Subcutaneous abdominal adipose tissue (tissue), 5 donors: ENCODE data around the gene CATSPER4.

Experiments used
- H3K27ac ChIP-seq: one replicate; pipeline ENCODE4 v1.7.0; 2013; ENCODE audit warnings: low read depth, mild to moderate bottlenecking, inconsistent platforms, low read length, moderate library complexity
- H3K27me3 ChIP-seq, 5 donors: one replicate each; pipeline ENCODE4 v1.7.0; 2013; ENCODE audit warnings: low read length in 5 of 5, inconsistent platforms in 1 of 5; ENCODE audit not compliant: control insufficient read depth in 5 of 5, insufficient read depth in 4 of 5
- H3K36me3 ChIP-seq, 5 donors: one replicate each; pipeline ENCODE4 v1.7.0; 2013; ENCODE audit warnings: low read length in 5 of 5; ENCODE audit not compliant: control insufficient read depth in 5 of 5, insufficient read depth in 5 of 5
- H3K4me1 ChIP-seq, 5 donors: one replicate each; pipeline ENCODE4 v1.7.0; 2013; ENCODE audit warnings: low read length in 5 of 5, mild to moderate bottlenecking in 3 of 5, moderate library complexity in 1 of 5; ENCODE audit not compliant: control insufficient read depth in 5 of 5, insufficient read depth in 5 of 5
- H3K4me3 ChIP-seq, 5 donors: one replicate each; pipeline ENCODE4 v1.7.0; 2013; ENCODE audit warnings: low read length in 5 of 5, low read depth in 1 of 5
- H3K9ac ChIP-seq, 5 donors: one replicate each; pipeline ENCODE4 v1.7.0; 2013; ENCODE audit warnings: low read length in 5 of 5, mild to moderate bottlenecking in 4 of 5, moderate library complexity in 3 of 5
- H3K9me3 ChIP-seq, 5 donors: one replicate each; pipeline ENCODE4 v1.7.0; 2013; ENCODE audit warnings: low read length in 5 of 5; ENCODE audit not compliant: control insufficient read depth in 5 of 5
- donor health status: healthy.
- donor health status: healthy.
- donor health status: healthy.
- donor health status: healthy.
- donor health status: healthy.

The CATSPER4 gene

DNA sequence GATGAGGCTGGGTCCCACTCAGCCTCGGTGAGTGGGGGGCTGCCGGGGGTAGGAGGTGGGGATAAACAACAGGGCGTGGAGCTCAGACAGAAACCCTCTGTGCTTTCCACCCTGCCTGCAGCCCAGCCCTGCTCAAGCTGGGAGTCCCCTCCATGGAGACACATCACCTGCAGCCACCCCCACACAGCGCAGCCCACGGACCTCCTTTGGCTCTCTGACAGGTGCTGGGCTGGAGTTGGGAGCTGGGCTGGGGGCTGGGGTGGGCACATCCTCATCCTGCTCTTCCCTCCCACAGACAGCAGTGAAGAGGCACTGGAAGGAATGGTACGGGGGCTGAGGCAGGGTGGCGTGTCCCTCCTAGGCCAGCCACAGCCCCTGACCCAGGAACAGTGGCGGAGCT is 1.9 kb upstream of the CATSPER4 start:
- Histone ChIP-seq H3K36me3 (no peaks in the 10 kb centered on the region), H3K9ac (no peak overlapping the region), H3K4me1 (no peaks in the 10 kb centered on the region)

DNA sequence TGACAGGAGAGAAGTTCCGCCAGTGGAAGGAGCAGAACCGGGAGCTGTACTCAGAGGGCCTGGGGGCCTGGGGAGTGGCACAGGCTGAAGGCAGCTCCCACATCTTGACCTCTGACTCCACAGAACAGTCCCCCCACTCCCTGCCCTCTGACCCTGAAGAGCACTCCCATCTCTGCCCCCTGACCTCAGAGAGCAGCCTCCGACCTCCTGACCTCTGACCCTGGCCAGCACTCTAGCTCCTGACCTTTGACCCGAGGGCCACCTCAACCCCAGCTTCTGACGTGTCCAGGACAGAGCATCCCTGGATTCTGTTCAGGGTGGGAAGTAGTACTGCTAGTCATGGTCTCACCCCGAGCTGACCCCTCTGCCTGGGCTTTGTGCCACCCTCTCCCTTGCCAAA is 1.1 kb upstream of the CATSPER4 start:
- Histone ChIP-seq H3K9ac (no peak overlapping the region), H3K27me3 (peaks cover 0 to 3% (median 0%) of the 10 kb centered on the region in 5 donors), H3K36me3 (no peaks in the 10 kb centered on the region)

More for the DNA sequence above, 1.9 kb upstream of the CATSPER4 start:
- Histone ChIP-seq H3K27me3 (peaks cover 0 to 3% (median 0%) of the 10 kb centered on the region in 5 donors), H3K27ac (no peak overlapping the region), H3K4me3 (no peak overlapping the region), H3K9me3 (no peaks in the 10 kb centered on the region)

DNA sequence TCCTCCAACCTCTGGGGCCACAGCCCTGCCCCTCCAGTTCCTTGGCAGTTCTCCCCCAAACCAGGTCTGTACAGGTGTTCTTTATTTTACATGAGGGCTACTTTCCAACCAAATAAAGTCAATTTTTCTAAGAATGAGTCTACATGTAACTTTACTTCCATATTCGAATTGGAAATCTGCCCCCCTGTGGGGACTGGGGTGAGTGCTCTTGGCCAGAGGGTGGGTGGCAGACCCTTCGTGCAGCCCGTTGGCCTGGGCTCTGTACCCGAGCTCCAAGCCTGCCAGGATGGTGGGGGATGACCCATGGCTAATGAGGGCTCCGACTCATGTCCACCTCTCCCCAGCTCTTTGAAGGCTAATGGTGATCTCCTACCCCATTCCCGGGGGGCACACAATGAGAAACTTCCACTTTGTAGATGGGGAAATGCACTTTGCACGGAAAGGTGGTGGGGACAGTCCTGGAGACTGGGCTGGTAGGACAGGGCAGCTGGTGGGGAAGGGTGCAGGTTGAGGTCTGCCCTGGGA is 589 bp upstream of the CATSPER4 start:
- Histone ChIP-seq H3K9me3 (no peaks in the 10 kb centered on the region), H3K27ac (no peak overlapping the region), H3K4me1 (no peaks in the 10 kb centered on the region), H3K36me3 (no peaks in the 10 kb centered on the region), H3K9ac (no peak overlapping the region), H3K4me3 (no peak overlapping the region), H3K27me3 (peaks cover 0 to 3% (median 0%) of the 10 kb centered on the region in 5 donors)

More for the DNA sequence above, 1.1 kb upstream of the CATSPER4 start:
- Histone ChIP-seq H3K4me1 (no peaks in the 10 kb centered on the region), H3K4me3 (no peak overlapping the region), H3K27ac (no peak overlapping the region), H3K9me3 (no peaks in the 10 kb centered on the region)

DNA sequence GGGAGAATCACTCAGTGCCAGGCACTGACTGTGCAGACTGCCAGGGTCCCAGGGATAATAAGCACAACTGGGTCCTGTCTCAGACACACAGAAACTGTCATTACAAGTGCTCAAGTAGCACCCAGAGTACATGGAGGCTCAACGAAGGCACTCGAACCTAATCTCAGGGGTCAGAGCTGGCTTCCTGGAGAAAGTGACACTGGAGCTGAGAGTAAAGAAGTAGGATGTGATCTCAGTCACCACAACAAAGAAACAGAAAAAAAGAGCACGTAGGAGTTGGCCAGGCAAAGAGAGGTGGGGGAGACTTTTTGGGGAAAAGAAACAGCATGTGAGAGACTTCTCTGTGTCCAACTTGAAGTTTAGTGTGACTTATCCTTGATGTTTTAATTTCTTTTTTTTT is 1.3 kb downstream of the CATSPER4 start:
- Histone ChIP-seq H3K27ac (no peak overlapping the region), H3K36me3 (no peaks in the 10 kb centered on the region), H3K9ac (no peak overlapping the region), H3K9me3 (no peaks in the 10 kb centered on the region), H3K27me3 (peaks cover 0 to 3% (median 0%) of the 10 kb centered on the region in 5 donors), H3K4me3 (no peak overlapping the region), H3K4me1 (no peaks in the 10 kb centered on the region)

DNA sequence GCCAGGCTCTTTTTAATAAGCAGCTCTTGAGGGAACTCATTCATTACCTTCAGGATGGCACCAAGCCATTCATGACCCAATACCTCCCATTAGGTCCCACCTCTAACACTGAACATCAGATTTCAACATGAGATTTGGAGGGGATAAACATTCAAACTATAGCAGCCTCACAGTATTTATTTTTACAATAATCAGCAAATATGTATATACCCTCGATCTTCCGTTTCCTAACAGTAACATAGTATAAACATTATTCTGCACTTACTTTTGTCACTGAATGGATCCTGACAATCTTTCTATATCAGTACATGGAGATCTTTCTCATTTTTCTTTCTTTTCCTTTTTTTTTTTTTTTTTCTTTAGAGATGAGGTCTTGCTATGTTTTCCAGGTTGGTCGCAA is 5.4 kb downstream of the CATSPER4 start:
- Histone ChIP-seq H3K4me3 (no peak overlapping the region), H3K9ac (no peak overlapping the region), H3K9me3 (no peaks in the 10 kb centered on the region), H3K4me1 (peaks cover 0 to under 1% (median 0%) of the 10 kb centered on the region in 5 donors), H3K36me3 (no peaks in the 10 kb centered on the region), H3K27me3 (peaks cover under 1 to 4% (median 3%) of the 10 kb centered on the region in 5 donors), H3K27ac (no peak overlapping the region)

DNA sequence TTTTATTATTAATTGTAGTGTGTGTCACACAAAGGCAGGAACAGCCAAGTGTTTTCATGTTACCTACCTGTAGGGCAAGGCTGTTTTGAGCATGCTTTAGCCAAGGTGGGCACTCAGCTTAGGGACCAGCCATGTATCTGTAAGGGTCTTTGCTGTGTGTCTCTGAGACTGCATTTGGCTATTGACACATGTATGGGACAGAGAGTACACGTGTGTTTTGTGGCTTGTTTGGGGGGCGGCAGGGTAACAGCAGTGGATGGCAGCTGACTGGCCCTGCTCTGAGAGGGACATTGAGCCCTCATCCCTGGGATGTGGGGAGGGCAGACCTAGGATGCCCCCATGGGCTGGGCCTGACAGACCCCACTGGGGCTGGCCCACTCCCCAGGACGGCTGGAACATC is 6.9 kb downstream of the CATSPER4 start:
- no peak overlapping the region for H3K9ac ChIP-seq
- no peak overlapping the region for H3K27ac ChIP-seq
- H3K27me3 ChIP-seq: peaks cover 3 to 10% (median 8%) of the 10 kb centered on the region in 5 donors
- H3K36me3 ChIP-seq: no peaks in the 10 kb centered on the region
- peaks cover 0 to 7% (median 6%) of the 10 kb centered on the region in 5 donors for H3K4me1 ChIP-seq
- no peak overlapping the region for H3K4me3 ChIP-seq
- H3K9me3 ChIP-seq: no peaks in the 10 kb centered on the region

DNA sequence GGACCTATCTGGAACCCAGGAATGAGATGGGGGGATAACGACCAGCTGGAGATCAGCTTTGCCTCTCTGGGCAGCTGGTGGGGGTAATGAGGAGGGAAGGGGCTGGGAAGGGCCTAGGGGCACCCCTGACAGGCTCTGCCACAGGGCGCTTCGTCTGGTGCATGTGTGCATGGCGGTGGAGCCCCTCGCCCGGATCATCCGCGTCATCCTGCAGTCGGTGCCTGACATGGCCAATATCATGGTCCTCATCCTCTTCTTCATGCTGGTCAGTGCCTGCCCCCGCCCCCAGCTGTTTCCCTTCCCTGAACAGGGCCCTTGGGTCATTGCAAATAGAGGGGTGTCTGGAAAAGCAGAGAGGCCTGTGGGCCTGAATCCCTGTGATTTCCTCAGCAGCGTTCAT is 7.4 kb downstream of the CATSPER4 start:
- Histone ChIP-seq H3K36me3 (no peaks in the 10 kb centered on the region), H3K4me1 (peaks cover 0 to 7% (median 6%) of the 10 kb centered on the region in 5 donors), H3K9me3 (peaks cover 0 to 2% (median 0%) of the 10 kb centered on the region in 5 donors), H3K4me3 (no peak overlapping the region), H3K9ac (no peak overlapping the region), H3K27ac (no peak overlapping the region), H3K27me3 (peaks cover 3 to 14% (median 8%) of the 10 kb centered on the region in 5 donors)

DNA sequence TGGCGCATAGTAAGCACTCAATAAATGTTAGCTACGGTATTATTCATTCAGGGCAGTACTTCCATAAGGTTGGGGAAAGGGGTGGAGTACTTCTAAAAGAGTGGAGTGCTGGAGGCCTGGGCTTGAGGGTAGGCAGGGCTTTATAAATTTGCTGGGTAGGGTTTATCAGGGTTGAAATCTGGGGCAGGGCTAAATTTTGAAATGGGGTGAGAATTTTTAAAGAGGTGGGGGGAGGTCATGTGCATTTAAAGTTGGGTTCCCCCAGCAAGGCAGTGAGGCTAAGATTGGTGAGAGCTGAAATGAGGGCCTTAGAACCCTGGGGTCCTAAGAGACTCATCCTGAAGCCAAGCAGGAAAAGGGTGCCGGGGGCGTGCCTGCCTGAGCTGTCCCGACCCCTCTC is 10.0 kb downstream of the CATSPER4 start:
- Histone ChIP-seq H3K27ac (no peak overlapping the region), H3K4me1 (peaks cover 0 to 7% (median 6%) of the 10 kb centered on the region in 5 donors), H3K36me3 (no peaks in the 10 kb centered on the region)

DNA sequence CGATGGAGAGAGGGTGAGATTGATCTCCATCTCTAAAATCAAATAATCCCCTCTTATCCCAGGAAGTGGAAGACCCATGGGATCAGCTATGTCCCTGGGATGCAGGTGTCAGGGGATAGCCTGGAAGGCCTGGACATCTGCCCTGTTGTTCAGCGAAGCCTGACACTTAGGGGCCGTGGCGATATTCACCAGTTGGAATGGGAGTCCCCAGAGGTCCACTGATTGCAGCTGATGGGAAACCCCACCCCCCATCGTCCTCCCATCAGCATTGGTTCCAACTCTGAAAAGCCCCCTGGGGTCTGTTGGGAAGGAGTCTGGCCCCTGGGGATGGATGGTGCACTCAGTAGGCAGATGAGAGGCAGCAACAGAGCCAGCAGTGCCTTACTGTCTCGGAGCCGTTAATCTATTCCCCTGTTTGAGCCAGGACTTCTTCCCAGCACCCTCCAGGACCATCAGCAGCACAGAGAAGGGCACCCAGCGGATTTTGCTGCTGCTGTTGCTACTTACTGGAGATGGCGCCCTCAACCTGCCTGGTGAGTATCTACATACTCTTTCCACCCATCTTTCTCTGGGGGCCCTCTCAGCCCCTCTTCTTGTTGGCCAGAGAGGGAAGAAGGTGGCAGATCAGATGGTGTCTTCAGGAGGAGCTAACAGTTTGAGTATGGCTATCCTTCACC is 13.4 kb downstream of the CATSPER4 start:
- peaks cover 0 to 2% (median 0%) of the 10 kb centered on the region in 5 donors for H3K9me3 ChIP-seq
- no peak overlapping the region for H3K4me3 ChIP-seq
- H3K4me1 ChIP-seq: peaks cover 0 to 7% (median 6%) of the 10 kb centered on the region in 5 donors

More for the DNA sequence above, 10.0 kb downstream of the CATSPER4 start:
- Histone ChIP-seq H3K9ac (no peak overlapping the region), H3K9me3 (peaks cover 0 to 2% (median 0%) of the 10 kb centered on the region in 5 donors), H3K27me3 (peaks cover 11 to 23% (median 12%) of the 10 kb centered on the region in 5 donors), H3K4me3 (no peak overlapping the region)

DNA sequence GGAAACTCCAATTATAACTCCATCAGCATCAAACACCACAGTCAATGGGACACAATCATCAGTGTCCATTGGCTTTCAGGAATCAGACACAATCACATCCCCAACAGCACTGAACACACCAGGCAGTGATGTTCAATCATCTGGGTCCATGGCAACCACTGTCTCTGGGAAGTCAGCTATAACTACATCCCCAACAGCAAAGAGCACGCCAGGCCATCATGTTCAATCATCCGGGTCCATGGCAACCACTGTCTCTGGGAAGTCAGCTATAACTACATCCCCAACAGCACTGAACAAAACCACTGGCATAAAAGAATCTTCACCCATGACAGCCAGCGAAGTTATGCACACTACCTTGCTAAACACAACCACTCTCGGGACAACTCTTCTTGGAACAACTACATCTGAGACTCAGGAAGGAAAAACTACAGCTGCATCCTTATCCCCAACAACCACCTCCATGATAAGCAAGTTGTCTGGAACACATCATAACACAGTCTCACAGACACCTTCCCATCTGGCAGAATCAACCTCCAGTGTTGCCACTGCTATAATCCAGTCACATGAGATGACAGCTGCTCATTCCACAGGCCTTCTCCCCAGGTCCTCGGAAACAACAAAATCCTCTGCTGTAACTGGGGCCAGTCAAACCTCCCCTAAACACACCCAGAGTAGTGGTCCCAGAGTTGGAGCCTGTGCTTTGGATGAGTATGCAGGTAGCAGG is 19.9 kb downstream of the CATSPER4 start:
- Histone ChIP-seq H3K36me3 (no peaks in the 10 kb centered on the region), H3K9me3 (no peaks in the 10 kb centered on the region), H3K9ac (no peak overlapping the region), H3K4me1 (no peaks in the 10 kb centered on the region), H3K27me3 (no peaks in the 10 kb centered on the region), H3K4me3 (no peak overlapping the region), H3K27ac (no peak overlapping the region)

More for the DNA sequence above, 13.4 kb downstream of the CATSPER4 start:
- no peaks in the 10 kb centered on the region for H3K36me3 ChIP-seq
- no peak overlapping the region for H3K9ac ChIP-seq
- peaks cover 7 to 23% (median 9%) of the 10 kb centered on the region in 5 donors for H3K27me3 ChIP-seq
- H3K27ac ChIP-seq: no peak overlapping the region
